Measurements from ENCODE around the gene SORBS2. TPM values are rescaled to one million over a fixed set of nuclear protein-coding genes. Genes with fewer than 3 reads are reported as not detected.

The SORBS2 gene
- total and polyA plus RNA-seq, 2 of the 8 experiments (the other 6 are each of a cell fraction or from before 2014, with no cell fraction given): 73.0 to 87.1 TPM

GRCh38 chr4:185838514-185839193, 26.7 kb upstream of the SORBS2 start (continued):
- TF ChIP-seq CHD7 (IDR thresholded peaks at IDR 0.05; ENCODE audit: insufficient replicate concordance, low read length) (no peak), POLR2A (IDR thresholded peaks at IDR 0.05; ENCODE audit: control extremely low read depth in 1 of 2, low read depth in 2 of 2, low read length in 2 of 2) (0 out of 3 replicates have a peak, but pooled peaks of 1 of the 2 experiments have one; percentile 13), GTF2F1 (IDR thresholded peaks at IDR 0.05; ENCODE audit: borderline replicate concordance, low read depth, low read length) (no peak), POLR2AphosphoS5 (IDR thresholded peaks at IDR 0.05; ENCODE audit: low read depth, low read length) (peak; percentile 24; the same call in 1 of the 2 replicates), CEBPB (IDR thresholded peaks at IDR 0.05; ENCODE audit: low read depth, low read length) (no peak)
